Measurements from ENCODE around the gene MAGED2. TPM values are rescaled to one million over a fixed set of nuclear protein-coding genes. Genes with fewer than 3 reads are reported as not detected.

MAGED2 gene
- total and polyA plus RNA-seq, 7 donors = 31.9 to 95.6 (median 56.5) TPM

GRCh38 chrX:54808605-54809483, 1.3 kb downstream of the MAGED2 start:
- intact Hi-C loops (cut with DNase I) = no loop called here
- Histone ChIP-seq H3K36me3 (ENCODE audit: insufficient read depth in 1 of 2, low read depth in 1 of 2) (peaks cover 0 to 42% of the 10 kb centered on the region in 2 donors), H3K4me3 (peak overlapping the region; percentile 82), H3K4me1 (peaks cover 8% of the 10 kb centered on the region), H3K9me3 (no peaks in the 10 kb centered on the region), H3K27me3 (ENCODE audit: insufficient read depth in 3 of 3, low read length in 2 of 3) (no peaks in the 10 kb centered on the region), H3K27ac (peak overlapping the region; percentile 84)
- peak; percentile 91 to 96 for DNase-seq
- ATAC-seq = peak; percentile 88 to 94 (median 92)
- TF ChIP-seq CTCF (IDR thresholded peaks at IDR 0.05) = no peak
- 3 to 29% (median 5%) methylated on average over 22 to 38 of the region's 38 CpGs for WGBS, 3 donors

GRCh38 chrX:54810532-54810931, 3.0 kb downstream of the MAGED2 start:
- 80 to 82% (median 81%) methylated on average over 3 to 5 of the region's 5 CpGs for WGBS, 3 donors
- no peak for ATAC-seq
- no peaks in the 10 kb centered on the region for H3K9me3 ChIP-seq
- intact Hi-C loops (cut with DNase I) = no loop called here
- peaks cover 8% of the 10 kb centered on the region for H3K4me1 ChIP-seq
- H3K4me3 ChIP-seq = no peak overlapping the region
- H3K27me3 ChIP-seq (ENCODE audit: insufficient read depth in 3 of 3, low read length in 2 of 3) = no peaks in the 10 kb centered on the region
- peaks cover 0 to 59% of the 10 kb centered on the region in 2 donors for H3K36me3 ChIP-seq (ENCODE audit: insufficient read depth in 1 of 2, low read depth in 1 of 2)
- no peak for DNase-seq
- TF ChIP-seq CTCF (IDR thresholded peaks at IDR 0.05) = no peak
- no peak overlapping the region for H3K27ac ChIP-seq

- intact Hi-C loops (cut with DNase I) = no loop called here
- H3K27ac ChIP-seq = no peak overlapping the region
- no peaks in the 10 kb centered on the region for H3K27me3 ChIP-seq (ENCODE audit: insufficient read depth in 3 of 3, low read length in 2 of 3)
- ATAC-seq (no peak), DNase-seq (no peak)
- WGBS, 3 donors = 76 to 92% (median 86%) methylated on average over 7 to 9 of the region's 9 CpGs
- no peaks in the 10 kb centered on the region for H3K9me3 ChIP-seq
- H3K4me1 ChIP-seq = peaks cover 8% of the 10 kb centered on the region
- H3K4me3 ChIP-seq = no peak overlapping the region
- no peak for TF ChIP-seq CTCF (IDR thresholded peaks at IDR 0.05)
- H3K36me3 ChIP-seq (ENCODE audit: insufficient read depth in 1 of 2, low read depth in 1 of 2) = peaks cover 0 to 68% of the 10 kb centered on the region in 2 donors
These were observed 3.8 kb downstream of the MAGED2 start for GRCh38 chrX:54811301-54811885.

GRCh38 chrX:54812306-54812705, 4.8 kb downstream of the MAGED2 start:
- DNase-seq (no peak), ATAC-seq (no peak)
- intact Hi-C loops (cut with DNase I) = no loop called here
- Histone ChIP-seq H3K9me3 (no peaks in the 10 kb centered on the region), H3K36me3 (ENCODE audit: insufficient read depth in 1 of 2, low read depth in 1 of 2) (peaks cover 0 to 68% of the 10 kb centered on the region in 2 donors), H3K27ac (no peak overlapping the region), H3K27me3 (ENCODE audit: insufficient read depth in 3 of 3, low read length in 2 of 3) (no peaks in the 10 kb centered on the region), H3K4me3 (no peak overlapping the region), H3K4me1 (peaks cover 8% of the 10 kb centered on the region)
- WGBS, 3 donors = 69 to 82% (median 71%) methylated on average over 3 of the region's 3 CpGs
- no peak for TF ChIP-seq CTCF (IDR thresholded peaks at IDR 0.05)

Measured in psoas muscle (tissue), 8 donors.